ENCODE measurements around the gene CELSR1. TPM values are rescaled to one million over a fixed set of nuclear protein-coding genes. Genes with fewer than 3 reads are reported as not detected.

CELSR1 gene
- total RNA-seq, 2 experiments from 2014 or later: 0.04 to 0.14 TPM

GRCh38 chr22:46453829-46454503, 83.5 kb downstream of the CELSR1 start:
- H3K9me3 Mint-ChIP-seq: no peaks in the 10 kb centered on the region
- H3K27me3 Mint-ChIP-seq: no peaks in the 10 kb centered on the region
- H3K4me1 Mint-ChIP-seq: no peaks in the 10 kb centered on the region
- H3K27ac Mint-ChIP-seq: no peak overlapping the region
- no peak for DNase-seq
- no peak overlapping the region for H3K4me3 Mint-ChIP-seq
- H3K36me3 Mint-ChIP-seq: no peaks in the 10 kb centered on the region

GRCh38 chr22:46453006-46453828, 84.2 kb downstream of the CELSR1 start:
- no peaks in the 10 kb centered on the region for H3K4me1 Mint-ChIP-seq
- no peaks in the 10 kb centered on the region for H3K27me3 Mint-ChIP-seq
- no peak for DNase-seq
- no peaks in the 10 kb centered on the region for H3K36me3 Mint-ChIP-seq
- no peak overlapping the region for H3K27ac Mint-ChIP-seq
- H3K4me3 Mint-ChIP-seq: no peak overlapping the region
- H3K9me3 Mint-ChIP-seq: no peaks in the 10 kb centered on the region

GRCh38 chr22:46452195-46453005, 85.0 kb downstream of the CELSR1 start:
- H3K4me1 Mint-ChIP-seq: no peaks in the 10 kb centered on the region
- no peaks in the 10 kb centered on the region for H3K36me3 Mint-ChIP-seq
- no peak overlapping the region for H3K27ac Mint-ChIP-seq
- H3K9me3 Mint-ChIP-seq: no peaks in the 10 kb centered on the region
- DNase-seq: no peak
- no peak overlapping the region for H3K4me3 Mint-ChIP-seq
- H3K27me3 Mint-ChIP-seq: no peaks in the 10 kb centered on the region

DNA sequence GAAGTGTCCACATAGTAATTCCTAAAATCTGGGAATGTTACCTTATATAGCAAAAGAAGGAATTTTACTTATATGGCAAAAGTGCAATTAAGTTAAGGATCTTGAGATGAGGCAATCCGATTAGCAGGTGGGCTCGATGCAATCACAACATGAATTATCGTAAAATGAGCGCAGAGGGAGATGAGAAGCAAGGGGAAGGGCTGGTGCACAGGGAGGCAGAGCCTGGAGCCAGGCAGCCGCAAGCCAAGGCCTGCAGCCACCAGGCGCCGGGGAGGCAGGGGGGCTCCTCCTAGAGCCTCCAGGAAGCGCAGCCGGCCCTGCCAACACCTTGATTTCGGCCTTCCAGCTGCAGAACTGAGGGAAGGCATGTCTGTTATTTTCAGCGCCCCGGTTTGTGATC, 85.7 kb downstream of the CELSR1 start:
- Mint-ChIP-seq H3K27me3 (no peaks in the 10 kb centered on the region), H3K27ac (no peak overlapping the region), H3K4me3 (no peak overlapping the region), H3K4me1 (no peaks in the 10 kb centered on the region), H3K9me3 (no peaks in the 10 kb centered on the region), H3K36me3 (no peaks in the 10 kb centered on the region)
- DNase-seq: no peak

GRCh38 chr22:46450931-46451561, 86.4 kb downstream of the CELSR1 start:
- Mint-ChIP-seq H3K27me3 (no peaks in the 10 kb centered on the region), H3K9me3 (no peaks in the 10 kb centered on the region), H3K4me1 (no peaks in the 10 kb centered on the region), H3K27ac (no peak overlapping the region), H3K36me3 (no peaks in the 10 kb centered on the region), H3K4me3 (no peak overlapping the region)
- DNase-seq: no peak

DNA sequence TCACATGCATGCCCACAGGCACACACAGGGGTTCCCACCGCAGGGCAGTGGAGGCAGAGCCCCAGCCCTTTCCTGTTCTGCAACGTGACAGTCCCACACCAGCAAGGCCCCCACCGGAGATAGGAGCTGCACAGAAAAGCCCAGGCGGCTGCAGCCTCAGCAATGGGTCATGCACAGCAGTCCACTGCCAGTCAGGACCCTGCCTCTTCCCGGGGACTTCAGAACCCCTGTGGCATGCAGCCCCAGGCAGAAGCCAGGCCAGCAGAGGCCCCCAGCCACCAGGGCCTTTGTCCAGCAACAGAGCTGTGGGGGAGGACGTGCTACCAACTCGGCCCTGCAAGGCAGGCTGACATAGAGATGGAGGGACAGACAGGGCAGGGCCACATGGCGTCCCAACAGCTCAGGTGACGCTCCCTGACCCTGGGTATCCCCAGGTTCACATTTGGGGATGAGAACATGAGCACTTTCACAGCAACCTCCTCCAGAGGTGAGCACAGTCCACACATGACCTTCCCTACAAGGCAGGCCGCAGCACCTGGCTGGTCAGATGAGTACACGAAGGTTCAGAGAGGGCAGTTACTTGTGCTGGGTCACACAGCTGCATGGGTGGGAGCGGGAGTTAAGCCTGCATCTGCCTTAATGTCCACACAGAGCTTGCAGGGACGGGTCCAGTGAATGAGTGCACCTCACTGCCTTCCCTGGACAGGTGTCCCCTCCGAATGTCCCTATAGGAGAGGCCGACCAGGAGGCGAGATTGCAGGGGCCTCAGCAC, 87.3 kb downstream of the CELSR1 start:
- no peaks in the 10 kb centered on the region for H3K27me3 Mint-ChIP-seq
- H3K36me3 Mint-ChIP-seq: no peaks in the 10 kb centered on the region
- no peak for DNase-seq
- H3K9me3 Mint-ChIP-seq: no peaks in the 10 kb centered on the region
- H3K4me3 Mint-ChIP-seq: no peak overlapping the region
- no peak overlapping the region for H3K27ac Mint-ChIP-seq
- H3K4me1 Mint-ChIP-seq: no peaks in the 10 kb centered on the region

DNA sequence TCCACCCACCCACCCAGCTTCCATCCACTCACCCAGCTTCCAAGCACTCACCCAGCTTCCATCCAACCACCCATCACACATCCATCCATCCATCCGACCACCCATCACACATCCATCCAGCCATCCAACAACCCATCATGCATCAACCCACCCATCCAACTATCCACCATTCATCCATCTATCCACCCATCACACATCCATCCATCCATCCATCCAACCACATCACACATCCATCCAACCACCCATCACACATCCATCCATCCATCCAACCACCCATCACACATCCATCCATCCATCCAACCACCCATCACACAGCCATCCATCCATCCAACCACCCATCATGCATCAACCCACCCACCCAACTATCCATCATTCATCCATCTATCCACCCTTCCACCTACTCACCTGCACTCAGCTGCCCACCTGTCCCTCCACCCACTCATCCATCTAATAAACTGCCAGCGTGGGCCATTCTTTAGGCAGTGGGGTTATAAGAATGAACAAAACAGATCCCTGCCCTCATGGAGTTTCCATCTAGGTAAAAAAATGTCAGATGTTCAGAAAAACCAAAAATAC, 88.2 kb downstream of the CELSR1 start:
- no peaks in the 10 kb centered on the region for H3K36me3 Mint-ChIP-seq

GRCh38 chr22:46448333-46448732, 89.1 kb downstream of the CELSR1 start:
- Mint-ChIP-seq H3K27me3 (no peaks in the 10 kb centered on the region), H3K9me3 (no peaks in the 10 kb centered on the region)

More for the DNA sequence above, 88.2 kb downstream of the CELSR1 start:
- DNase-seq: no peak
- Mint-ChIP-seq H3K9me3 (no peaks in the 10 kb centered on the region), H3K4me1 (no peaks in the 10 kb centered on the region), H3K27ac (no peak overlapping the region), H3K4me3 (no peak overlapping the region), H3K27me3 (no peaks in the 10 kb centered on the region)

DNA sequence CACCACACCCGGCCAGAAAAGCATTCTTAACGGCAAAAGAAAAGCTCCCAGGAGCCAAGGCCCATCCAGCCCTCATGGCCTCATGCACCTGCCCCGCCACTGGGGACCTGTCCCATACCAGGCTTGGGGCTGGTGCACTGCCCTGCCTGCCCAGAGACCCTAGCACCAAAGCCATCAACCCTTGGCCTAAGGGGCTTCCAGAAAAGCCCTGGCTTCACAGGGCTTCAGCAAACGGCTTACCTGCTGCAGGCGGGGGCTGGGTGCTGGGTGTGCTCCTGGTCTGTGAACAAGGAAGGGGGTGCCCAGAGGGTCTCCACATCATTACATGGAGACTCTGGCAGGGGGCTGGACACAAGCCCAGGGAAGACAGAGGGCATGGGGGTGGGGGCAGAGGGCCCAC, 89.5 kb downstream of the CELSR1 start:
- no peak overlapping the region for H3K4me3 Mint-ChIP-seq
- H3K27ac Mint-ChIP-seq: no peak overlapping the region
- no peaks in the 10 kb centered on the region for H3K9me3 Mint-ChIP-seq
- DNase-seq: no peak
- no peaks in the 10 kb centered on the region for H3K36me3 Mint-ChIP-seq
- no peaks in the 10 kb centered on the region for H3K27me3 Mint-ChIP-seq
- no peaks in the 10 kb centered on the region for H3K4me1 Mint-ChIP-seq

More at GRCh38 chr22:46448333-46448732, 89.1 kb downstream of the CELSR1 start:
- DNase-seq: no peak
- Mint-ChIP-seq H3K27ac (no peak overlapping the region), H3K36me3 (no peaks in the 10 kb centered on the region), H3K4me3 (no peak overlapping the region), H3K4me1 (no peaks in the 10 kb centered on the region)

- DNase-seq: no peak
- Mint-ChIP-seq H3K4me3 (no peak overlapping the region), H3K4me1 (no peaks in the 10 kb centered on the region), H3K27ac (no peak overlapping the region), H3K27me3 (no peaks in the 10 kb centered on the region), H3K9me3 (no peaks in the 10 kb centered on the region), H3K36me3 (no peaks in the 10 kb centered on the region)
Observed at GRCh38 chr22:46446799-46447198, 90.6 kb downstream of the CELSR1 start.

- DNase-seq: no peak
- Mint-ChIP-seq H3K27ac (no peak overlapping the region), H3K4me1 (no peaks in the 10 kb centered on the region), H3K4me3 (no peak overlapping the region), H3K36me3 (no peaks in the 10 kb centered on the region), H3K9me3 (no peaks in the 10 kb centered on the region), H3K27me3 (no peaks in the 10 kb centered on the region)
Observed at GRCh38 chr22:46445771-46446420, 91.5 kb downstream of the CELSR1 start.

DNA sequence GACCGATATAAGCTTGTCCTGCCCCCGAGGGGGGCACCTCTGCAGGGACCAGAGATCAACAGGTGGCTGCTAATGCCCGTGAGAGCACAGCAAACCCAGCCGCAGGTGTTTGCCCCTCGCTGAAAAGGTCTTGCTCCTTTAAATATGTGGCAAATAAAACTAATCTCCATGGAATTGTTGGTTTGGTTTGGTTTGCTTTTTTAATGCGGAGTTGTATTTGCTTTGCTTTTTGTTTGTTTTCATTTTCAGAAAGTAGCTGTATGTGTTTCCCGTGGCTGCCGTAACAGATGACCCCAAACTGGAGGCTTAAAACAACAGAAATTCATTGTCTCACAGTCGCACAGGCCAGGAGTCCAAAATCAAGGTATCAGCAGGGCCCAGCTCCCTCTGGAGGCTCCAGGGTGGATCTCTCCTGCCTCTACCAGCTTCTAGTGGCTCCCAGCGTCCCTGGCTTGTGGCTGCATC, 93.0 kb downstream of the CELSR1 start:
- H3K4me1 Mint-ChIP-seq: no peaks in the 10 kb centered on the region
- no peak overlapping the region for H3K27ac Mint-ChIP-seq
- no peaks in the 10 kb centered on the region for H3K9me3 Mint-ChIP-seq
- H3K4me3 Mint-ChIP-seq: no peak overlapping the region
- DNase-seq: no peak
- H3K36me3 Mint-ChIP-seq: no peaks in the 10 kb centered on the region
- H3K27me3 Mint-ChIP-seq: no peaks in the 10 kb centered on the region

DNA sequence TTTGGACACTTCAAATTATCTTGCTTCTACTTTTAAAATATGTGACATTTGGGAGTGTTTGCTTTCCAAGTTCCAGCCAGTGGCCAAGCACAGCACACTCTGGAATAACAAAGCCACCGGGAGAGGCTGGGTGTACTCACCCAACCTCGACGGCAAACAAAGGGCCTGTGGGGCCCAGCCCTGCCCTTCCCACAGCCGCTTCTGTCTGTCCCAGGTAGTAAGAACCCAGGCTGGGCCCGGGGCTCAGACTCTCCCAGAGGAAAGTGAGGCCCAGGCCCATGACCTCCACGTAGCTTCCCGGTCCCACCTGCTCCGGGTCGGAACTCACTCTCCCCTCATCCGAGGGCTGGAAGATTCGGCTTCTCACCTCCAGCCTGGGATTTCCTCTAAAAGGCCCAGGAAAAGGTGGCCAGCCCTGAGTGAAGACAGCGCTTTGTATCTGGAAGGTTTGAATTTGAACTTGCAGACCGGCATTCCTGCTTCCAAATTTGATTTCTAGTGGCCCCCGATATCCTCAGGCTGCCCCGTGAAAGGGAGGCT, 93.5 kb downstream of the CELSR1 start:
- DNase-seq: no peak
- no peak overlapping the region for H3K4me3 Mint-ChIP-seq
- no peaks in the 10 kb centered on the region for H3K4me1 Mint-ChIP-seq
- no peak overlapping the region for H3K27ac Mint-ChIP-seq
- no peaks in the 10 kb centered on the region for H3K36me3 Mint-ChIP-seq
- H3K27me3 Mint-ChIP-seq: no peaks in the 10 kb centered on the region
- no peaks in the 10 kb centered on the region for H3K9me3 Mint-ChIP-seq

Measured in activated naive CD8-positive, alpha-beta T cell treated with anti-CD3 and anti-CD28 coated beads for 36 hours (primary cell).